GM19455 (cell line): Measurements from ENCODE around the gene CNTNAP3B.
"Not testable (repeated sequence)": the region's sequence is repeated elsewhere in the genome, so short reads cannot be mapped to it uniquely, and the experiment has no call there.

ENCODE experiments used
- ATAC-seq: cut with Tn5 transposase; IDR thresholded peaks from one replicate; pipeline ENCODE4 v1.9.1; 2021; ENCODE audit not compliant: unreplicated experiment

CNTNAP3B gene

DNA sequence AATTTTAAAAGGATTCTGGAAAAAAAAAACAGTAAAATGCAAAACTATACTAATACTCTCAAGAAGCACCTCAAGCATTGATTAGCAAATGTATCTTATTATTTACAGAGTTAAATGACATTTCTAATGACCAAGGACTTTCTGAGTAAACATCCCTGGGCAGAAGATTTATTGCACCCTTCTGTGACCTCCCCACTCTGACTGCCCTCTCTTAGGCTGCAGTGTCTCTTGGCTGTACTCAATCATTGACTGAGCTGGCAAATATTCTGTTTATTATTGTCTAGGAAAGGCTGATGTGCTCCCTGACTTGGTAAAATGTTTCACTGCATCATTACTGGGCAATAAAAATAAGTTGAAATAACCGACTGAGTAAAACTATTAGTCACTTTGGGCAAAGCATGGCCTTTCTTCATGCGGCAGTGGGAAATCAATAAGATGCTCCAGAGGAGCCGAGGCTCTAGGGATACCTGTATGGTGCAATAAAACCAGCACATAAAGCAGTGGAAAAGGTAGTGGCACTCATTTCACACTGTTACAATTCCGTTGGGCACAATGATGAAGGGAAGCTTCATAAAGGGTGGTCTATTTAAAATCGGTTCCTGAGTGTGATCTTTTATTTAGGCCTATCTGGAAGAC lies 151.1 kb downstream of the CNTNAP3B start:
- ATAC-seq = not testable (repeated sequence)

DNA sequence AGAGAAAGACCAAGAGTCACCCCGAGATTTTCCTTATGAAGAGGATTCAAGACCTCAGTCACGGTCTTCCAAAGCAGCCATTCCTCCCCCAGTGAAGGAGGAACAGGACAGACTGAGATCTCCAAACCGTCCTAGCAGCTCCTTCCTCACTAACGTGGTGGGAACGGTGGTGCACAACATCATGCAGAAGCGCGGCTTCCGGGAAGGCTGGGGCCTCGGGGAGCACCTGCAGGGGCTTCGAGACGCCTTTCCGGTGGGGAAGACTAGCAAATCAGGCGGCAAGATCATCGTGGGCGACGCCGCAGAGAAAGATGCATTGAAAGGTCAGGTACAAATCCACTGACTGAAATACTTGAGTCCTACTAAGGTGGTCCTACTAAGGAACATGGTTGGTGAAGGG lies 154.3 kb downstream of the CNTNAP3B start:
- not testable (repeated sequence) for ATAC-seq

DNA sequence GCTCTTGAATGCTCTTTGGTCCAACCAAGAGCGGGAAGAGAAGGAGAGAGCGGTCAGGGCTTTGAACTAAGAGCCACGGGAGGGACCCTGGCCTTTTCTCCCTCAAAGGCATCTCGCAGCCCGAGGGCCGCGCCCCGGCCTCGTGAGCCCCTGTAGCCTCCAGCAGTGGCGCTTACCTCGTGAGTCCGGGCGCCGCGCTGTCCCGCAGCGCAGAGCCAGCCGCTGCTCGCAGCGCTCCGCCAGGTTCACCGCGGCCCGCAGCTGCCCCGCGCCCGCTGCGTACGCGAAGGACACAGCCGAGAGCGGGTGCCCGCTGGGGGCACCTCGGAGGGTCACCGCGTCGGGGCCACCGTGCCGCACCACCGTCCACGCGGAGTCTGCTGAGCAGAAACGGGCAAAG lies 176.2 kb downstream of the CNTNAP3B start:
- not testable (repeated sequence) for ATAC-seq

DNA sequence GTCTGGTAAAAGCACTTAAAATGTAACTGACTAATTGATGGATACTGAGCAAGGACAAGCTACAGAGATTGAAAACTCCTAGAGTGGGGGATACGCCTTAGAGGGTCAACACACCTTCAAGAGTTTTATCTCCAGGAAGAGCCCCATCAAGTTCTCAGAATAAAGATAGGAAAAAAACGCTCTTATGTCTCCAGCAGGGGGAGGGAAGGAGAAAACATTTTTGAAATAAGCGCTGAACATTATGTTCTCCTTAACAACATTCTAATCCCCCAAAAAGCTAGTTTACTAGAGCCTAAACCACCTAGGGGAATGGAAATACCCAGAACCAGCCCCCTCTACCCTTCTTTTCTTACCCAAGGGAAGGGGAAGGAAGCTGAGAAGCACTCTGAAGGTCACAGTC lies 187.5 kb downstream of the CNTNAP3B start:
- not testable (repeated sequence) for ATAC-seq

DNA sequence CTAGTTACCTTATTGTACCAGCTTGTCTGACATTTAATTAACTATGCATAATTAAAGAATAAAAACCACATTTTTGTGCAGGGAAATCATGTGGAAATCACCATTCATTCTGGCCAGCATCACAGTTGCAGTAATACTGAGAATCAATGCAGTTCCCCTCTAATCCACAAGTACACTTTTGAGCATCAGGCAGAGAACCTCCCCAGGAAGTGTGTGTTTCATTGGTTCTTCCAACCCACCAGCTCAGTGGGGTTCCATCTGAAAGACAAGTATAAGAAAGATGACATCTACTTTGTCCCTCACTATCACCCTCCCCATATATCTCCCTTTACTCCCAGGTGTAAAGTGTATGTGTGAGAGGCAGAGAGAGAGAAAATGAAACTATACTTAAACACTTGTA lies 191.1 kb downstream of the CNTNAP3B start:
- ATAC-seq = not testable (repeated sequence)

DNA sequence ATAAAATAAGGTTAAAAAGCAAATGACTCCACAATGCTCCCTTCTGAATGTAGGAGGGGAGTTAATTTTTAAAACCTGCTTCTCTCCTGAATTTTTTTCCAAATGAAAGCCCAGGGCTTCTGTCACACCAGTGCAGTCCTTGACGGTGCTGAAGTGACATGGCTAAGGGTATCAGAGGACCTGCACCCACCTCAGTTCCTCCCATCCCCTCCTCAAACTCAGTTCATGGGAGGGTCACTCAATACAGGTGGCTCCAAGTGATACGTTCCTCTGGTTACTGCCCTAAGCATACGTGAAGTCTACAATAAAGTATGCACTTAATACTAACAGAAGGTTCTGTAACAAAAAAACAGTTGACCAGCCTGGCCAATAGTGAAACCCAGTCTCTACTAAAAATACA lies 193.5 kb downstream of the CNTNAP3B start:
- not testable (repeated sequence) for ATAC-seq

DNA sequence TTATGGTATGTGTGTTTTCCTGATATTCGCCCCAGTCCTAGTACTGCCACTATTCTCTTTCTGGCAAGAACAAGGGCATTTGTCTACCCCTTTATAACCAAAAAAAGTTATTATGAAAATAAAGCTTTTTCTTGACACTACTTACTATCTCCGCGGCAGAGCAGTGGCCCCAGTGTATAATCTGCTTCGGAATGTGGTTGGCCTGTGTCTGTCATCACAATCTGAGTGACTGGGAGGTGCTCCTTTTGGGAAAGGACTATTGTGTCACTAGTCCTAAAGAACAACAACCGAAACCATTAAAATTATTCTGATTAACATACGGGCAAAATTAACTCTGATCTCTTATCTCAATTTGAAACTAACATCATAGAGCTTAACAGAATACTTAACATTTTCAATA lies 200.1 kb downstream of the CNTNAP3B start:
- ATAC-seq = not testable (repeated sequence)

DNA sequence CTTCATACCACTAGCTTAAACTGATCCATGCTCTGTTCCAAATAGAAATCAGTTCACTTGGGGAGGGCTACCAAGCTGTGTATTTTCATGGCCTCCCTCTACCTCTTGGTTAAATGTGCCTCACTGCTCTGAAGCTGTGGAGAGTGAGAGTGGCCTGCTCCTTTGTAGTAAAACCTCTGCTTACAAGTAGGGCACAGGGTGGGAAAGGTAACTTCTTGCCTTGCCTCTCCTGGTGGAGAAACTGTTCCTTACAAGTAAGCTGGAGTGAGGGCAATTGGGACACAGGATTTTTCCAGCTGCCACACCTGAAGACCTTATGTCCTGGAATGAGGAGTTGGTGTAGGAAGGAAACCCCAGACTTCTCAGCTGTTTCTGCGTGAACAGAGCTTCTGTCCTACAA lies 211.9 kb downstream of the CNTNAP3B start:
- not testable (repeated sequence) for ATAC-seq

DNA sequence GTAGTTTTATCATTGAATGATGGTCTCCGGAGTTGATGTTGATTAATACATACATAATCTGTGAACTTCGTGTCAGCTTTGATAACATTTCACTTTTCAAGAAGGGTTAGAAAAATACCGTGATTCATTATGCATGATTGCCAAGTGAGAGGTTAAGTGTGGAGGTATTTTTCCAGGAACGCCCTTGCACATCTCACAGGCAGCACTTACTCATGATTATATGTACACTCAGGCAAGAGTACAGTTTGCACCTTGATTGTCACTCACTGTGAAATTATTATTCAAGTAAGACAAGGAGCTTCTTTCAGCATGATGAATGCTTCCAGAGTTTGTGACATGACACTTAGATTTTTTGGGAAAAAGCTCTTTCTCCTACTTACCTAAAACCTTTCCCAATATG lies 223.7 kb downstream of the CNTNAP3B start:
- ATAC-seq = not testable (repeated sequence)

DNA sequence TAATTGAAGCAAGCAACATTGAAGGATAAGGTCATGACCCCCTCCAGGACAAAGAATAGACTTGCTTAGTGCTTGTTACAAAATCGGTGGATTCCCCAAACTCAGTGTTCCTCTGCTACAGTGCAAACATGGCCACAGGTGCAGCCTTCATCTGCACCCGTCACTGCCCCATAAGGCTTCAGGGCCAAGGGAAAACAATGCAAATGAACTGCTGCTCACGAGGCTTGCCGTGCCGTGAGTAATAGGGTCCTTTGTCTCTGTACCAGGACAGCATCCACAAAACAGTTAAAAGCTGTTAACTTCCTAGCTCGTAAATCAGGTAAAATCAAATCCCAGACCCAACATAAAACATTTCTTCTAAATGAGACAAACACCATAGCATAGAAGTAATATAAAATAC lies 226.5 kb downstream of the CNTNAP3B start:
- not testable (repeated sequence) for ATAC-seq

DNA sequence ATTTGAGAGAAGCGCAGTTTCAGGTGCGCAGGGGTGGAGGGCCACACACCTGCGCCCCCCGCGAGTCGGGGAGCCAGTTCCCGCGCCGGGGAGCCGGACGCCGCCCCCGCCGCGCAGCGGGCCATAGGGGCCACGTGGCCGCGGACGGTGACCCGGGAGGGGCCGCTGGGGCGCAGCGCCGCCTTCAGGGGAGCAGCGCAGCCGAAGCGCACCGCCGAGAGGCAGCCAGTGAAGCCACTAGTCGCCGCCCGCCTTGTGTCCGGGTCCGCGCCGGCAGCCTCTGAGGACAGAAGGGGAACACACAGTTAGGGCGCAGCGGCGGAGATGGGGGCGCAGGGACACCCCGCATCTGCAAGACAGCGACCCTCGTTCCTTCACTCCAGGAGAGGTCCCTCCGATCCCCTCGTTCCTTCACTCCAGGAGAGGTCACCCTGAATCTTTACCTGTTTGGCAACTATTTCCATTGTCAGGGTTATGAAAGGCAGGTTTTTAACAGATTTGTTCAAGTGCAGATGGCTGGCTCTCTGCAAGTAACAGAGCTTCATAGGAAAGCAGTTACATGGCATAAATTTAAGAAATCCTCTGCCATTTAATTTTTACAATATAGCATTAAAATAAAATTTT lies 230.4 kb downstream of the CNTNAP3B start:
- not testable (repeated sequence) for ATAC-seq

DNA sequence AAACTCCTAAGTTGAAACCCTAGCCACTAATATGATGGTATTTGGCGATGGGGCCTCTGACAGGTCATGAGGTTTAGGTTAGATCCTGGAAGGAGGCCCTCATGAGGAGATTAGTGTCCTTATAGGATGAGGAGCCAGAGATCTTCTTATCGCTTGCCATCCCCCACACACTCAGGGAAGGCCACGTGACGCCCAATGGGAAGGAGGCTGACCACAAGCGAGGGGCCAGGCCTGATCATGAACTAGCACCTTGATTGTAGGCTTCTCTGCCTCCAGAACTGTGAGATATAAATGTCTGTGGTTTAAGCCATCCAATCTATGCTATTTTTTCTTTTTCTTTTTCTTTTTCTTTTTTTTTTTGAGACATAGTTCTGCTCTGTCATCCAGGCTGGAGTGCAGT lies 254.7 kb downstream of the CNTNAP3B start:
- not testable (repeated sequence) for ATAC-seq

DNA sequence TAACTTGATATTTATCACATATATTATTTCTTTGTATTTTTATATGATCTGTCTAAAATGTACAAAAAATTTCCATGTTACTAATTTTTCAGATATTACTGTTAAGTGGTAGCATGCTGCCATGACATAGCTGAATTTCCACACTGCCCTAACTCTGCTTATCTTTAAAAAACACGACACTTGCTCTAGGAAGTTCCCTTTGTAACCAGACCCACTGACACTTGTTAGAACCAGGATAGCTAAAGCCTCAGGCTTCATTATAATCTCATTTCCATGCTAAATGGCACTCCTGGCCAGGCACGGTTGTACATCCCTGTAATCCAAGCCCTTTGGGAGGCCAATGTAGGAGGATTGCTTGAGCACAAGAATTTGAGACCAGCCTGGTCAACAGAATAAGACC lies 273.8 kb downstream of the CNTNAP3B start:
- not testable (repeated sequence) for ATAC-seq

DNA sequence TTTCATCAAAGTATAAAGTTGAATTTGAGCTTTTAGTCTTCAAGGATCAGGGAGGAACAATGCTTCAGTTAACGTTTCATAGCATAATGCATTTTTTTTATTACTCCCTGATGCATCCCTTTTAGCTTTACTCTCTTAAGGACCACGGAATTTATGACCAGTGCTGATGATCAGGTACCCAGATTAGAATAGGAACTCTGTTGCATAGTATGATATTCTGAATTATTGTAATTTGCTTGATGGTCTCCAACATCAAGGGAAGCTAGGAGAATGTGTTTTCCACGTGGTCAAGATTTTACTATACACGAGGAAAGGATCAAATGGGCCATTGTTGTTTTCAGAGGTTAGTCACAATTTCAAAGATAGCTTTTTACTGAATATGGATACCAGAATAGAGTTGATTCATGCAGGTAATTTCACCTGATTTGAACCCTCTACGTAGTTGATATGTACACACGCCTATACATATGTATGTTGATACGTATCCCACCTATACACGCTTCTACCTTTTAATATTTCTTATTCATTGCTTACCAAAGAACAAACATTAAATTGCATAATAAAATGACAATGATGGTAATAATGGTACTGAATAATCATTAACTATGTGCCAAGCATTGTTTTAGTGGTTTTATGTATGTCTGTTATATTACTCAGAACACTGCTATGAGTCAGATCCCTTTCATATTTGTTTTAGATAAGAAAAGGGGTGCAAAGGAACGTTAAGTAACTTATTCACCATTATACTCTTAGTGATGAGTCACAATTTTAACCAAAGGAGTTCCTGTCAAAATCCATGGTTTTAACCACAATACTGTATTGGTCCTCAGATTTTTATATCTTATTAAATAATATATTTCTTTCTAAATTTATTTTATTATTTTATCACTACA lies 277.1 kb downstream of the CNTNAP3B start:
- ATAC-seq = not testable (repeated sequence)

DNA sequence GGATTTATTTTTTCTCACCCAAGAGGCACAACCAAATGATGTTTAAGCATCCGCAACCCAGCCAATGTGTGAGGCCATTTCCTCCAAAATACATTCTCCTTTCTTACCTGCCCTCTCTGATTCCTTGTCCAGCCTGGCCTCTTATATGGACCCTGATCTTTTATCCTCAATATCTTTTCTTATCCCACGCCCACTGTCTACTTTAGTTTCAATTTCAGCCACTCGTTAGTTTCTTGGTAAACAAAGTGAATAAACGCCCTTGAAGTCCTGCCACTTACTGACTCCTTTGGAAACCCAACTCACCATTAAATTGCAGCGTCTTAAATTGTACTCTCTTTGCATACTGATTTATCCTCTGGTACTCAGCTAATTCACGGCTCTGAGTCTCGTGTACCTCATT lies 281.4 kb downstream of the CNTNAP3B start:
- not testable (repeated sequence) for ATAC-seq
